Measurements from ENCODE around the gene LKAAEAR1. TPM values are rescaled to one million over a fixed set of nuclear protein-coding genes. Genes with fewer than 3 reads are reported as not detected.

LKAAEAR1 gene
- total and polyA plus RNA-seq, 9 of the 15 experiments (the other 6 are each of a cell fraction or from before 2014, with no cell fraction given): not detected

DNA sequence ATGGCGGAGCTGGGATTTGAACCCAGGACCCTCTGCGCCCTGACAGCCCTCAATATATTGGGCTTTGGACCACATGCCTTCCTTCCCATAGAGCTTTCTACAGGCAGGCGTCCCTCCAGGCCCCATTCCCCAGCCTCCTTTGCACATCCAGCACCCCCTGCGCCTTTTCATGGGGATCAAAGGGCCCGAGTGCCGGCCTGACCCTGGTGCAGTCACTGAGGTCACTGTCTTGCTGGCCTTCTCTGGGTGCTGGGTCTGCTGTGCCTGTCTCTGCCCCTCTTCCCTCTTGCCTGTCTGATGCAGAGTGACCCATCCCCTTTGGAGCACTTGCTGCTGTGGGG is 2.6 kb downstream of the LKAAEAR1 start:
- no peak overlapping the region for H3K4me2 ChIP-seq (ENCODE audit: insufficient read depth, low read length)

More for the DNA sequence above, 2.6 kb downstream of the LKAAEAR1 start:
- in situ Hi-C loops (cut with MboI): no loop called here
- ATAC-seq: no peak
- Histone ChIP-seq H3K27me3 (ENCODE audit: control insufficient read depth in 2 of 2, insufficient read depth in 2 of 2, low read length in 2 of 2) (peaks cover 6 to 26% of the 10 kb centered on the region in 2 experiments; a peak in 4 of 5 replicates), H3K27ac (ENCODE audit: extremely low read depth, low read depth, low read length) (no peak overlapping the region), H3K4me3 (no peak overlapping the region), H2AFZ (ENCODE audit: low read depth, low read length) (no peak overlapping the region), H3K79me2 (ENCODE audit: control insufficient read depth, insufficient read depth, low read length) (peaks cover 10% of the 10 kb centered on the region; the same call in 2 of the 3 replicates), H3K9ac (ENCODE audit: insufficient read depth in 1 of 2, low read depth in 2 of 2, low read length in 2 of 2) (peak overlapping the region in 1 of 2 experiments; percentile 57; a peak in 2 of 4 replicates), H3K36me3 (ENCODE audit: control insufficient read depth, insufficient read depth, low read length) (no peaks in the 10 kb centered on the region), H4K20me1 (replicated peaks; ENCODE audit: control insufficient read depth, insufficient read depth, low read length) (no peaks in the 10 kb centered on the region; the same call in 1 of the 2 replicates), H3K9me1 (ENCODE audit: control insufficient read depth, insufficient read depth, low read length) (no peaks in the 10 kb centered on the region), H3K4me1 (replicated peaks in 1 of 2; ENCODE audit: control insufficient read depth in 2 of 2, insufficient read depth in 2 of 2, low read length in 2 of 2) (peaks cover 16 to 83% of the 10 kb centered on the region in 2 experiments; a peak in 4 of 5 replicates), H3K9me3 (replicated peaks; ENCODE audit: control insufficient read depth, insufficient read depth, low read depth, low read length) (no peaks in the 10 kb centered on the region)
- WGBS (ENCODE audit: insufficient coverage, low coverage, missing lambda C conversion rate): 82% methylated on average over 6 of the region's 6 CpGs
- POLR2A ChIA-PET: interaction anchor here (0.7 to 1.2 kb wide), 2 partner anchors 21 to 547 kb away, joined by 3 read pairs; no protein-coding TSS in a partner anchor
- FAIRE-seq: no peak
- CTCF ChIA-PET (ENCODE audit: low intra/inter-chr PET ratio): no interaction called here
- DNase-seq (ENCODE audit: extremely low read depth in 1 of 4, low spot score in 3 of 4): no peak
- TF ChIP-seq, protein P1, sequence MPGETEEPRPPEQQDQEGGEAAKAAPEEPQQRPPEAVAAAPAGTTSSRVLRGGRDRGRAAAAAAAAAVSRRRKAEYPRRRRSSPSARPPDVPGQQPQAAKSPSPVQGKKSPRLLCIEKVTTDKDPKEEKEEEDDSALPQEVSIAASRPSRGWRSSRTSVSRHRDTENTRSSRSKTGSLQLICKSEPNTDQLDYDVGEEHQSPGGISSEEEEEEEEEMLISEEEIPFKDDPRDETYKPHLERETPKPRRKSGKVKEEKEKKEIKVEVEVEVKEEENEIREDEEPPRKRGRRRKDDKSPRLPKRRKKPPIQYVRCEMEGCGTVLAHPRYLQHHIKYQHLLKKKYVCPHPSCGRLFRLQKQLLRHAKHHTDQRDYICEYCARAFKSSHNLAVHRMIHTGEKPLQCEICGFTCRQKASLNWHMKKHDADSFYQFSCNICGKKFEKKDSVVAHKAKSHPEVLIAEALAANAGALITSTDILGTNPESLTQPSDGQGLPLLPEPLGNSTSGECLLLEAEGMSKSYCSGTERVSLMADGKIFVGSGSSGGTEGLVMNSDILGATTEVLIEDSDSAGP (CRISPR knock-in tag; IDR thresholded peaks at IDR 0.05): no peak
- TF ChIP-seq U2AF1 (optimal IDR thresholded peaks at IDR 0.05; ENCODE audit: low read depth, low read length) (no peak), YBX1 (IDR thresholded peaks at IDR 0.05) (no peak), MYC (IDR thresholded peaks at IDR 0.05; ENCODE audit: low read depth, low read length) (no peak), MYC (CRISPR knock-in tag; IDR thresholded peaks at IDR 0.05; ENCODE audit: borderline replicate concordance, low read depth) (no peak), SLC30A9 (CRISPR knock-in tag; IDR thresholded peaks at IDR 0.05) (no peak)
- TF ChIP-seq, protein P2, sequence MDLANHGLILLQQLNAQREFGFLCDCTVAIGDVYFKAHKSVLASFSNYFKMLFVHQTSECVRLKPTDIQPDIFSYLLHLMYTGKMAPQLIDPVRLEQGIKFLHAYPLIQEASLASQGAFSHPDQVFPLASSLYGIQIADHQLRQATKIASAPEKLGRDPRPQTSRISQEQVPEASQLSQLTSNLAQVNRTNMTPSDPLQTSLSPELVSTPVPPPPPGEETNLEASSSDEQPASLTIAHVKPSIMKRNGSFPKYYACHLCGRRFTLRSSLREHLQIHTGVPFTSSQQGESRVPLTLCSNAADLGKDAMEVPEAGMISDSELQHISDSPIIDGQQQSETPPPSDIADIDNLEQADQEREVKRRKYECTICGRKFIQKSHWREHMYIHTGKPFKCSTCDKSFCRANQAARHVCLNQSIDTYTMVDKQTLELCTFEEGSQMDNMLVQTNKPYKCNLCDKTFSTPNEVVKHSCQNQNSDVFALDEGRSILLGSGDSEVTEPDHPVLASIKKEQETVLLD (IDR thresholded peaks at IDR 0.05): no peak
- BruUV-seq (replicated peaks): no TSS peak
- intact Hi-C loops (cut with micrococcal nuclease): no loop called here

Data from K562 (cell line).